B cell (primary cell): ENCODE measurements around the gene KCTD5. TPM values are rescaled to one million over a fixed set of nuclear protein-coding genes. Genes with fewer than 3 reads are reported as not detected.
"Not testable (repeated sequence)": the region's sequence is repeated elsewhere in the genome, so short reads cannot be mapped to it uniquely, and the experiment has no call there.

Experiments
- ATAC-seq: fragments of 200-7000 bp; cut with Tn5 transposase; one replicate; pipeline ENCODE4 v1.10.0; 2021; ENCODE audit warnings: low read depth, mild to moderate bottlenecking, moderate number of reproducible peaks, moderate library complexity
- CTCF ChIA-PET: fragments of 350-600 bp; sonication (Branson Sonifier 250); formaldehyde crosslinking; loops from one replicate; lab custom pipeline; 2021; ENCODE audit warnings: antibody characterized with exemption, inconsistent platforms; lab: Charles Lee
- POLR2A ChIA-PET: fragments of 350-600 bp; sonication (Branson Sonifier 250); formaldehyde crosslinking; loops from one replicate; lab custom pipeline; 2021; ENCODE audit warnings: antibody characterized with exemption; lab: Charles Lee
- DNase-seq: peaks from one replicate; pipeline ENCODE4 v3.0.0; 2013
- H2AFZ ChIP-seq: 2 replicates; pipeline ENCODE4 v1.6.1; 2012; ENCODE audit warnings: mild to moderate bottlenecking, low read depth, low read length; ENCODE audit not compliant: insufficient read depth, poor library complexity, severe bottlenecking
- H3K27ac ChIP-seq, 2 donors: 1 replicate in 1 of 2; 2 replicates in 1 of 2; pipeline ENCODE4 v1.5.1; 2012 to 2013; ENCODE audit warnings: low read length in 2 of 2, mild to moderate bottlenecking in 2 of 2, moderate library complexity in 1 of 2
- H3K27me3 ChIP-seq, 4 experiments: fragments of 200-600 bp in 1 of 4; sonication (generic) in 1 of 4; replicated peaks in 1 of 4; 1 replicate in 2 of 4; 2 replicates in 2 of 4; pipeline versions ENCODE4 v1.6.1 to v1.7.0; 2013 to 2016; ENCODE audit warnings: low read length in 3 of 4, mild to moderate bottlenecking in 2 of 4, mixed read lengths in 1 of 4, moderate library complexity in 1 of 4; ENCODE audit not compliant: insufficient read depth in 4 of 4, control insufficient read depth in 3 of 4; ENCODE audit errors: control extremely low read depth in 1 of 4
- H3K36me3 ChIP-seq, 2 experiments: replicated peaks in 1 of 2; 1 replicate in 1 of 2; 2 replicates in 1 of 2; pipeline versions ENCODE4 v1.6.1 to v1.7.1; 2013; ENCODE audit warnings: low read length in 1 of 2; ENCODE audit not compliant: insufficient read depth in 2 of 2, control insufficient read depth in 1 of 2; ENCODE audit errors: control extremely low read depth in 1 of 2, extremely low read depth in 1 of 2
- H3K4me1 ChIP-seq, 2 donors: fragments of 200-600 bp in 1 of 2; sonication (generic) in 1 of 2; 1 replicate in 1 of 2; 2 replicates in 1 of 2; pipeline versions ENCODE4 v1.5.1 to v1.6.1; 2013 to 2017; ENCODE audit warnings: low read length in 2 of 2; ENCODE audit not compliant: control insufficient read depth in 2 of 2, insufficient read depth in 2 of 2
- H3K4me2 ChIP-seq: replicated peaks from 2 replicates; pipeline ENCODE3; 2012; ENCODE audit warnings: mild to moderate bottlenecking, low read depth, low read length; ENCODE audit not compliant: poor library complexity, severe bottlenecking
- H3K4me3 ChIP-seq, 5 experiments: fragments of 200-600 bp in 1 of 5; sonication (generic) in 1 of 5; 1 replicate in 3 of 5; 2 replicates in 2 of 5; pipeline versions ENCODE4 v1.5.1 to v1.7.0; 2011 to 2016; ENCODE audit warnings: low read length in 4 of 5, mild to moderate bottlenecking in 4 of 5, low read depth in 2 of 5, control low read depth in 1 of 5, moderate library complexity in 1 of 5; ENCODE audit not compliant: insufficient read depth in 1 of 5; ENCODE audit errors: control extremely low read depth in 1 of 5, extremely low read depth in 1 of 5
- H3K79me2 ChIP-seq: fragments of 200-600 bp; sonication (generic); one replicate; pipeline ENCODE4 v1.6.0; 2016; ENCODE audit warnings: low read length; ENCODE audit not compliant: control insufficient read depth, insufficient read depth
- H3K9ac ChIP-seq: fragments of 200-600 bp; sonication (generic); 2 replicates; pipeline ENCODE4 v1.6.1; 2017; ENCODE audit warnings: mild to moderate bottlenecking, low read length, moderate library complexity
- H3K9me3 ChIP-seq, 3 donors: one replicate each; pipeline versions ENCODE4 v1.6.1 to v1.7.1; 2013; ENCODE audit warnings: low read length in 2 of 3; ENCODE audit not compliant: control insufficient read depth in 2 of 3, insufficient read depth in 1 of 3; ENCODE audit errors: control extremely low read depth in 1 of 3
- H4K20me1 ChIP-seq: 2 replicates; pipeline ENCODE4 v1.6.0; 2012; ENCODE audit warnings: mild to moderate bottlenecking, low read length; ENCODE audit not compliant: insufficient read depth, control insufficient read depth, poor library complexity, severe bottlenecking
- H3K27ac Mint-ChIP-seq: one replicate; pipeline ENCODE4 v1.8.0; 2021; ENCODE audit warnings: mixed read lengths
- H3K27me3 Mint-ChIP-seq: one replicate; pipeline ENCODE4 v1.8.0; 2021; ENCODE audit warnings: mixed read lengths
- H3K4me1 Mint-ChIP-seq: one replicate; pipeline ENCODE4 v1.8.0; 2021; ENCODE audit warnings: mixed read lengths
- H3K4me3 Mint-ChIP-seq: one replicate; pipeline ENCODE4 v1.8.0; 2021; ENCODE audit warnings: mixed read lengths
- H3K9me3 Mint-ChIP-seq: one replicate; pipeline ENCODE4 v1.8.0; 2022; ENCODE audit warnings: mixed read lengths; ENCODE audit not compliant: insufficient read depth
- CTCF ChIP-seq: fragments of 200-600 bp; IDR thresholded peaks from one replicate; pipeline ENCODE4 v1.8.0; 2022; ENCODE audit warnings: antibody characterized with exemption, mild to moderate bottlenecking
- EZH2 ChIP-seq: IDR thresholded peaks from 2 replicates; pipeline ENCODE4 v1.6.1; 2012; ENCODE audit warnings: borderline replicate concordance, low read depth, mild to moderate bottlenecking, moderate library complexity, low read length; ENCODE audit not compliant: insufficient read depth, poor library complexity, severe bottlenecking
- WGBS: methylation state at CpG from one replicate; pipeline ENCODE4 v1.1.5; 2013; ENCODE audit warnings: missing lambda C conversion rate; ENCODE audit not compliant: insufficient coverage; 5-methylcytosine and 5-hydroxymethylcytosine counted together
- intact Hi-C: fragments of 100-400 bp; cut with micrococcal nuclease; formaldehyde crosslinking; loops from one replicate; pipeline ENCODE4 v1.10.0; 2022
- polyA plus RNA-seq: library from polyadenylated mRNA; depleted of rRNA; stranded (reverse); fragments of >200 nt; gene quantifications from 2 replicates; pipeline ENCODE4 v1.2.3, GENCODE V29; 2012
- total RNA-seq, 2 donors: library from RNA; stranded (reverse); fragments of 120-200 nt in 1 of 2; gene quantifications; 1 replicate in 1 of 2; 2 replicates in 1 of 2; pipeline versions ENCODE4 v1.2.3 to v1.2.4, GENCODE V29; 2013 to 2022

The KCTD5 gene
- total and polyA plus RNA-seq, 2 donors (not counting 1 experiment from before 2014, with no cell fraction given) = 17.2 to 37.3 TPM

GRCh38 chr16:2686075-2686474 lies 3.8 kb downstream of the KCTD5 start:
- H3K4me3 Mint-ChIP-seq, H3K4me2 ChIP-seq, H3K36me3 ChIP-seq, H3K27ac Mint-ChIP-seq, POLR2A ChIA-PET, H3K9me3 ChIP-seq, H3K27me3 Mint-ChIP-seq, H3K27me3 ChIP-seq, H3K4me3 ChIP-seq, H3K9me3 Mint-ChIP-seq, DNase-seq, H3K9ac ChIP-seq, H2AFZ ChIP-seq: not testable (repeated sequence)
- intact Hi-C loops = loop anchor here (10.0 kb wide), 1 partner anchor 89 kb away; the partner anchor contains the start of gene ELOB
- H3K27ac ChIP-seq = peak overlapping the region in 1 of 2 donors; percentile 51
- CTCF ChIA-PET = interaction anchor here (1.2 kb wide), 1 partner anchor 13 kb away, joined by 3 read pairs; no protein-coding TSS in a partner anchor
- peaks cover 32% of the 10 kb centered on the region for H3K4me1 Mint-ChIP-seq
- peaks cover 36% of the 10 kb centered on the region for H4K20me1 ChIP-seq
- no CpG with 5 or more reads among the region's 9 CpGs for WGBS
- H3K79me2 ChIP-seq = peaks cover 57% of the 10 kb centered on the region
- peak; percentile 32 for ATAC-seq
- H3K4me1 ChIP-seq = peaks cover 21 to 33% of the 10 kb centered on the region in 2 donors

GRCh38 chr16:2686912-2687507 lies 4.7 kb downstream of the KCTD5 start:
- Histone ChIP-seq H3K79me2 (peaks cover 62% of the 10 kb centered on the region), H3K4me1 (peaks cover 18 to 23% of the 10 kb centered on the region in 2 donors), H3K9ac (peak overlapping the region; percentile 61), H2AFZ (peak overlapping the region; percentile 35), H3K27me3 (no peaks in the 10 kb centered on the region), H3K9me3 (no peaks in the 10 kb centered on the region), H4K20me1 (peaks cover 45% of the 10 kb centered on the region), H3K4me3 (peak overlapping the region; percentile 20 to 62 (median 39)), H3K4me2 (peak overlapping the region; percentile 86), H3K27ac (peak overlapping the region; percentile 72 to 87), H3K36me3 (peaks cover 0 to 17% of the 10 kb centered on the region in 2 experiments)
- POLR2A ChIA-PET = interaction anchor here (0.6 to 1.2 kb wide), 4 partner anchors 12 to 532 kb away, joined by 3 read pairs; partner anchors contain the start of genes PRSS27 and TRAF7
- ATAC-seq (peak; percentile 44), DNase-seq (peak; percentile 82)
- no peak for TF ChIP-seq CTCF
- no peak for TF ChIP-seq EZH2
- Mint-ChIP-seq H3K27ac (peak overlapping the region; percentile 90), H3K4me1 (peaks cover 31% of the 10 kb centered on the region), H3K9me3 (no peaks in the 10 kb centered on the region), H3K27me3 (no peaks in the 10 kb centered on the region), H3K4me3 (peak overlapping the region; percentile 86)
- intact Hi-C loops = loop anchor here (10.0 kb wide), 1 partner anchor 88 kb away; the partner anchor contains the start of gene ELOB
- CTCF ChIA-PET = interaction anchor here (1.2 to 1.4 kb wide), 2 partner anchors 12 to 14 kb away, joined by 3 read pairs; no protein-coding TSS in a partner anchor
- 4% methylated on average over 20 of the region's 20 CpGs for WGBS
